Subcutaneous adipose tissue (tissue), 4 donors: ENCODE data around the gene ZNF385C. TPM values are rescaled to one million over a fixed set of nuclear protein-coding genes. Genes with fewer than 3 reads are reported as not detected.

Source experiments
- CTCF ChIP-seq: fragments of 450-650 bp; IDR thresholded peaks from one replicate; pipeline ENCODE4 v1.5.1; 2016; ENCODE audit warnings: low read depth, mild to moderate bottlenecking, control low read depth, antibody characterized with exemption, moderate library complexity
- total RNA-seq, 4 donors: library from RNA; depleted of rRNA; stranded (reverse); fragments of >200 nt; gene quantifications; one replicate each; pipeline ENCODE4 v1.1.0, GENCODE V29; 2016

Gene ZNF385C
- total RNA-seq, 4 donors from 2014 or later = 0.22 to 0.49 TPM; not detected in 2

GRCh38 chr17:42110301-42111264 lies 12.3 kb upstream of the ZNF385C start:
- TF ChIP-seq CTCF = no peak

DNA sequence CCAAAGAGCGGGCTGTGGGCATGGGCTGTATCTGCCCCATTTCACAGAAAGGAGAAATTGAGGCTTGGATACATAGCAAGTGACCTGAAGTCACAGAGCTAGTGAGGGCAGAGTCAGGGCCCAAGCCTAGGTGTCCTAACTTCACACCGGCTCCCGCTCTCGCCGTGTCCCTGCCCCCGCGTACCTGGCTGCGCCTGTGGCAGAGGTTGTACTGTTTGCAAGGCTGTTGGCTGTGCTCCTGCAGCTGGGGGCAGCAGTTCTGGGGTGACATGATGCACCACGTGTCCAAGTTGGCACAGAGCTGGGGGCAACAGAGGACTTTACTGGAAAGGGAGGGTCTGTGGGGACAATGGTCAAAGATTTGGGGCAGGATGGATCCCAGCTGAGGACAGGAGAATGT lies 10.8 kb upstream of the ZNF385C start:
- no peak for TF ChIP-seq CTCF

DNA sequence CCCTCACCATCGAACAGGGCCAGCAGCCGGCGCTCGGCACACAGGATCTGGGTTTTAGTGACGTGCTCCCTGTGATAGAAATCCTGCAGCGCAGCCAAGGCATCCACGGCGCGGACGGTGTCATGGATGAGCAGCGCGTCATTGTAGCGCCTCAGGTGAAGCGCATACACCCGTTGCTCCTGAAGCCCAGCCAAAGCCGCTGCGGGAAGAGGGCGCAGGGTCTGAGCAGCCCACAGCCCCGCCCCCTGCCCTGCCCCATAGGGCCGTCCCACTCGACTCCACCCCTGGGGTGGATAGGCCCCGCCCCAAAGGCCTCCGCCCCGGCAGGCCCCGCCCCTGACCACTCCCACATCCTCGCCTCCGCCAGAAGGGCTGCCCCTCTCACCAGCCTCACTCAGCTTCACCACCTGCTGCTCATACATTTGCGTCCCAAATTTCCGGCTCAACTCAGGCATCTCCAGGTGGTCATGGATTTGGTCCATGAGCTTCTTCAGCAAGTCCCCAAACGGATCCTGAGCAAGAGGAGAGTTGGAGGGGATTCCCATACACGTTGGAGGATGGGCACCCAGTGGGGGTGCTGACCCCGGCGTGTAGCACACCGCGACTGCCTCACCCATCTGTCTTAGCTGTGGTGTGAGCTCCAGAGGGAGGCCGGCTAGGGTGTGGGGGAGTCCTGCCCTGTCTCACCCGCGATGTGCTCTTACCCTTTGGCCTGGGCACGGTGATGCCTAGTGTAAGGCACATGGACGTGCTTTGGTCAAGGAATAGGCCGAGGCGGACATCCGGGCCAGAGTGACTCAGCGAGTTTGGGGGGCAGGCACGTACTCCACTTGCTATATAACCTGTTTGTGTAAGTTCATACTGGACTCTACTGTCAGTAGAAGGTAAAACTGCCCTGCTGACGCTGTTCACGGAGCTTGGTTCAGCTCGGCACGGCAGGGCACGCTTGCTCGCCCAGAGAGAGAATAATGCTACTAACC lies 9.6 kb upstream of the ZNF385C start:
- TF ChIP-seq CTCF = no peak

GRCh38 chr17:42107124-42107523 lies 8.9 kb upstream of the ZNF385C start:
- no peak for TF ChIP-seq CTCF

- TF ChIP-seq CTCF = no peak
These were observed 7.7 kb upstream of the ZNF385C start for GRCh38 chr17:42106009-42106408.

DNA sequence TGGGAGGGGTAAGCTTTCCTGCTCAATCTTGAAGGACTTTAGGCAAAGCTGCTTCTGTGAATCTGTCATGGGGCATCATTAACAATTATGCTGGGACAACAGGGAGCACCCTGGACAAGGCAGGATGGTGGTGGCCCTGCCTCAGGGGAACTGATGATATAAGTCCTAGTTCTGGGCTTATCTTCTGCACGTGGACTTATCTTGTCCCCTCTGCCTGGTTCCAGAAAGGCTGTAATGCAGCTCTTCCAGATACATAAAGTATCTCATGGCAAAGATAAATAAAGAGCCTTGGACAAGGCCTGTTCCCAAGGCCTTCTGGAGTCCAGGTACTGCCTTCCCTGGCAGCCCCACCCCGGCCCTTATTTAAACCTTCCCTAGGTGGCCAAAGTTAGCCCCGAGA lies 6.0 kb upstream of the ZNF385C start:
- TF ChIP-seq CTCF = no peak
